Measurements from ENCODE around the gene AARS2. TPM values are rescaled to one million over a fixed set of nuclear protein-coding genes. Genes with fewer than 3 reads are reported as not detected.

The AARS2 gene
- total RNA-seq, 6 donors from 2014 or later: 11.1 to 23.0 (median 12.0) TPM

DNA sequence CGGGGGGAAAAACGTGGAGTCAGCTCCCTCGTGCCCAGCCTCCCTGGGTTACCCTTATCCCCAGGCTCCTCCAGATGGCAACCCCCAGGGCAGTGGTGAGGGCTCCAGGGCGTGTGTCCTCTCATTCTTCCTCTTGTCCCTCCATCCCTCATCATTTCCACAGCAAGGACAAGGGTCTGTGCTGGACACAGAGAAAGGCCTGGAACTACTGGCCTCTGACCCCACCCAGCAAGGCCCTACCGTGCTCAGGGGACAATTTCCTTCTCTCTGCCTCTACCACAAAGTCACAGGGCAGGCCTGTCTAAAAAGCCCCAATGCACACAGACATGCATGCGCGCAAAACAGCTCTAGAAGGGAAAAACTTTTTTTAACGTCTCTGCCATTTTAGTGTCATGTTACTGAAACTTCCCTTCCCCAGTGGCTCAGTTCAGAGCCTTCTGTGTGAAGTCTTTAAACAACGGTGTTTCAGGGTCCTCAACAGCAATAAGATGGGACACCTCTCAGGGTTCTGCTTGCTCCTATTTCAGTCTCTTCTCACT, 54.8 kb downstream of the AARS2 start:
- H3K27me3 ChIP-seq: no peaks in the 10 kb centered on the region
- no peak for DNase-seq
- peaks cover 11 to 51% (median 34%) of the 10 kb centered on the region in 4 donors for H3K36me3 ChIP-seq
- no peak overlapping the region for H3K4me3 ChIP-seq
- no peaks in the 10 kb centered on the region for H3K9me3 ChIP-seq
- H3K4me1 ChIP-seq: peaks cover 22 to 37% (median 31%) of the 10 kb centered on the region in 4 donors
- ATAC-seq (ENCODE audit: low FRiP score in 2 of 2): no peak
- TF ChIP-seq, protein P1, sequence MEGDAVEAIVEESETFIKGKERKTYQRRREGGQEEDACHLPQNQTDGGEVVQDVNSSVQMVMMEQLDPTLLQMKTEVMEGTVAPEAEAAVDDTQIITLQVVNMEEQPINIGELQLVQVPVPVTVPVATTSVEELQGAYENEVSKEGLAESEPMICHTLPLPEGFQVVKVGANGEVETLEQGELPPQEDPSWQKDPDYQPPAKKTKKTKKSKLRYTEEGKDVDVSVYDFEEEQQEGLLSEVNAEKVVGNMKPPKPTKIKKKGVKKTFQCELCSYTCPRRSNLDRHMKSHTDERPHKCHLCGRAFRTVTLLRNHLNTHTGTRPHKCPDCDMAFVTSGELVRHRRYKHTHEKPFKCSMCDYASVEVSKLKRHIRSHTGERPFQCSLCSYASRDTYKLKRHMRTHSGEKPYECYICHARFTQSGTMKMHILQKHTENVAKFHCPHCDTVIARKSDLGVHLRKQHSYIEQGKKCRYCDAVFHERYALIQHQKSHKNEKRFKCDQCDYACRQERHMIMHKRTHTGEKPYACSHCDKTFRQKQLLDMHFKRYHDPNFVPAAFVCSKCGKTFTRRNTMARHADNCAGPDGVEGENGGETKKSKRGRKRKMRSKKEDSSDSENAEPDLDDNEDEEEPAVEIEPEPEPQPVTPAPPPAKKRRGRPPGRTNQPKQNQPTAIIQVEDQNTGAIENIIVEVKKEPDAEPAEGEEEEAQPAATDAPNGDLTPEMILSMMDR (IDR thresholded peaks at IDR 0.05): no peak
- TF ChIP-seq POLR2AphosphoS5 (IDR thresholded peaks at IDR 0.05) (no peak), EP300 (IDR thresholded peaks at IDR 0.05) (no peak), POLR2A (IDR thresholded peaks at IDR 0.05) (no peak)
- WGBS, 2 donors: 95 to 96% methylated on average over 8 to 9 of the region's 9 CpGs
- peak overlapping the region in 2 of 4 donors; percentile 85 to 90 for H3K27ac ChIP-seq

DNA sequence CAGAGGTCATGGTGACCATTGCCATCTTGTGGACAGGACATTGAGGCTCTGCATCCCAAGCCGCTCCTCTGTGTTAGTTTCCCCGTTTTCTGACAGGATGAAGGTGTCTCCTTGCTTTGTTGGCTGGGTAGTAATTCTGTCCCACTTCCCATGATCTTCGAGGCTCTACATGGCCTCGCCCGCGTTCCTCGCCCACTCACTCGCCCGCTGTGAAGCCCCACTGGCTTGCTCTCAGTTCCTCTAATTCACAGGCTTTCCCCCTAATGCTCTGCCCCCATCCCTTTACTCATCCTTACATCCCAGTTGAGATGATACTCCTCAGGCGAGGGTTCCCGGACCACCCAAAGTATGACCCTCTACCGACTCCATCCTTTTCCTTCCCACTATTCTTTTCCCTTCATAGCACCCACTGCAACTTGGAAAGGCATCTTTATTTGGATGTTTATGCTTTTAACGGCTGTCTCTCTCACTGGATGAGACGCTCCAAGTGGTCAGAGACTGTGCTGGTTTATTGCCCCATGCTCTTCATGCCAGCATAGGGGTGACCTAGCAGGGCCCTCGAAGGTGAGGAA, 55.3 kb downstream of the AARS2 start:
- H3K27ac ChIP-seq: peak overlapping the region; percentile 85 to 97 (median 89)
- 28 to 29% methylated on average over 15 of the region's 15 CpGs for WGBS, 2 donors
- peak overlapping the region; percentile 45 to 98 (median 92) for H3K4me3 ChIP-seq
- no peaks in the 10 kb centered on the region for H3K27me3 ChIP-seq
- peaks cover 17 to 56% (median 39%) of the 10 kb centered on the region in 4 donors for H3K36me3 ChIP-seq
- no peaks in the 10 kb centered on the region for H3K9me3 ChIP-seq
- H3K4me1 ChIP-seq: peaks cover 17 to 31% (median 25%) of the 10 kb centered on the region in 4 donors
- DNase-seq (no peak), ATAC-seq (ENCODE audit: low FRiP score in 2 of 2) (peak in 1 of 2 donors; percentile 0)
- TF ChIP-seq EP300 (IDR thresholded peaks at IDR 0.05): no peak
- TF ChIP-seq POLR2AphosphoS5 (IDR thresholded peaks at IDR 0.05): no peak
- TF ChIP-seq, protein P1 (IDR thresholded peaks at IDR 0.05): peak in 1 of 6 experiments; percentile 15

DNA sequence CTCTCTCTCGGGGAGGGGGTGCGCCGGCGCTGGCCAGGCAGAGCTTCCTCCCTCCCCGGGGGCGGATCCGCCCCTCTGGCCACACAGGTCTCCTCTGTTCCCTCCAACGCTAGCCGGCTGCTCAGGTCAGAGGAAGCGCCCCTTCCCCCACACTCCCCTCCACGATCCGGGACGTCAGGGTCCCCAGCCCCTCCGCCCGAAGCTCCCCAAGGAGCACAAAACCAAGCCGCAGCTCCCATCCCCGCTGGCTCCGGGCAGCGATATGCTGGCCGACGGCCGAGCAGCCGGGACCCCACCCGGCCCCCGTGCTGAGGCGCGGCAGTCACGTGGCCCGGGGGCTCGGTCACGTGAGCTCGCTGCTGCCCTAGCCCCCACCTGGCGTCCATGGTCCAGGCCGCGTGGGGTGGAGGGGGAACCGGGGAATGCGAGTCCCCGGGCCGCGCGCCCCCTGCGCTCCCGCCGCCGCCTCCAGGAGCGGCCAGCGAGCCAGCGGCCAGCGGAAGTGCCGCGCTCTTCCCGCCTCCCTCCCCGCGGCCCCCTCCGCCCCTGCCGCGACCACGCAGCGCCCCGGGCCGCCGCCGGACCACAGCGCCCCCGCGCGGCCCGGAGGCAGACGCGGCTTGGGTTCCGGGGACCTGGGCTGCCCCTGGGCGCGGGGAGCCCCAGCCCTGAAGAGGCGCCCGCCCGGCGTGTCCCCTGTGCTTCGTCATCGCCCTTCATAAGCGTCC, 56.0 kb downstream of the AARS2 start, which contains the start of gene SLC35B2:
SLC35B2 (minus strand) TSS at position 504 of the 728 bp plus-strand sequence; CDS start at position 386, 118 bp downstream.
- Histone ChIP-seq H3K27ac (peak within 1 kb of the TSS; percentile 85 to 97 (median 89)), H3K9me3 (no peaks in the 10 kb centered on the region), H3K4me1 (peaks cover 10 to 25% (median 19%) of the 10 kb centered on the region in 4 donors), H3K4me3 (peak within 1 kb of the TSS; percentile 45 to 98 (median 92)), H3K27me3 (no peaks in the 10 kb centered on the region), H3K36me3 (peaks cover 23 to 63% (median 46%) of the 10 kb centered on the region in 4 donors)
- ATAC-seq (ENCODE audit: low FRiP score in 2 of 2): peak; percentile 76 to 94
- peak; percentile 67 to 94 for DNase-seq
- WGBS, 2 donors: 0 to 2% methylated on average over 10 to 18 of the region's 80 CpGs
- TF ChIP-seq, protein P1 (IDR thresholded peaks at IDR 0.05): peak; percentile 90 to 95 (median 93)
- TF ChIP-seq POLR2A (IDR thresholded peaks at IDR 0.05) (peak in 3 of 4 donors; percentile 51 to 79 (median 53)), POLR2AphosphoS5 (IDR thresholded peaks at IDR 0.05) (peak; percentile 42 to 76), EP300 (IDR thresholded peaks at IDR 0.05) (no peak)

DNA sequence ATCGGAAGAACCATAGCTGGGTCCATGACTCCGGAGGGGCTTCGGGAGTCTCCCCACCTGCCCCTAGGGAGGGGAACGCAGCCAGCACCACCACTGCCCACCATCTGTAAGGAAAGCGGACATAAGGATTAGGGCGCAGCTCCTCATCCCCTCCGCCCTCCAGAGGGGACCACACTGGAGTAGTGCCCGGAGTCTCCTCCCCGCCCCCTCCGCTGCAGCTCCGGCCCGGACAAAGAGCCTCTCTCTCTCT, 56.4 kb downstream of the AARS2 start:
- 0 to 1% methylated on average over 3 to 8 of the region's 12 CpGs for WGBS, 2 donors
- ATAC-seq (ENCODE audit: low FRiP score in 2 of 2): peak in 1 of 2 donors; percentile 76
- H3K27me3 ChIP-seq: no peaks in the 10 kb centered on the region
- H3K4me3 ChIP-seq: peak overlapping the region; percentile 45 to 98 (median 92)
- no peaks in the 10 kb centered on the region for H3K9me3 ChIP-seq
- DNase-seq: no peak
- H3K36me3 ChIP-seq: peaks cover 28 to 67% (median 50%) of the 10 kb centered on the region in 4 donors
- peak overlapping the region; percentile 85 to 97 (median 89) for H3K27ac ChIP-seq
- H3K4me1 ChIP-seq: peaks cover 10 to 22% (median 17%) of the 10 kb centered on the region in 4 donors
- TF ChIP-seq EP300 (IDR thresholded peaks at IDR 0.05) (no peak), POLR2AphosphoS5 (IDR thresholded peaks at IDR 0.05) (no peak), POLR2A (IDR thresholded peaks at IDR 0.05) (no peak)
- TF ChIP-seq, protein P1 (IDR thresholded peaks at IDR 0.05): no peak

Data from upper lobe of left lung (tissue), 6 donors.